ENCODE data around the gene NFATC2.

Gene NFATC2

DNA sequence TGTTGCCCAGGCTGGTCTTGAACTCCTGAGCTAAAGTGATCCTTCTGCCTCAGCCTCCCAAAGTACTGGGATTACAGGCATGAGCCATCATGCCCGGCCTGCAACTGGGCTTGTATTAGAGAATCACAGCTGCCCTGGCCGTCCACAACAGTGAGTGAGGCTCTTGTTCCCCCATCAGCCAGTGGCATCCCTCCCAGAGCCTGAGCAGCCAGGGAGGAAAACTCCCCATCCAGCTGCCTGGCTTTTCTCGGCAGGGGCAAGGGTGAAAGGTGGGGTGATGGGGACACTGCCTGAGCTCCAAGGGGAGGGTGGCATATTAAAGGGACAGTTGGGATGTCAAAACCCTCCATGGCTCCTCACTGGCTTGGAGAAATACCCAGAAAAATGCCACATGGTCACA is 185.6 kb downstream of the NFATC2 start (continued):
- TF ChIP-seq ZNF155 (tag by site-specific recombination; IDR thresholded peaks at IDR 0.05) (no peak), ZNF366 (tag by site-specific recombination; conservative IDR thresholded peaks at IDR 0.05) (no peak), ZNF561 (tag by site-specific recombination; IDR thresholded peaks at IDR 0.05; ENCODE audit: borderline replicate concordance) (no peak), ZBTB21 (tag by site-specific recombination; IDR thresholded peaks at IDR 0.05) (no peak), ZNF10 (tag by site-specific recombination; IDR thresholded peaks at IDR 0.05) (no peak)

- POLR2A ChIA-PET: interaction anchor here (0.9 kb wide), 1 partner anchor 240 kb away, joined by 3 read pairs; no protein-coding TSS in a partner anchor
- TF ChIP-seq ZNF184 (tag by site-specific recombination; IDR thresholded peaks at IDR 0.05) (no peak), HIC1 (tag by site-specific recombination; IDR thresholded peaks at IDR 0.05) (peak; percentile 35; the same call in 1 of the 2 replicates), ZBTB49 (tag by site-specific recombination; IDR thresholded peaks at IDR 0.05; ENCODE audit: low read depth) (no peak), ZNF624 (tag by site-specific recombination; IDR thresholded peaks at IDR 0.05) (no peak), HOXC10 (CRISPR knock-in tag; IDR thresholded peaks at IDR 0.05) (no peak), SP2 (tag by site-specific recombination; IDR thresholded peaks at IDR 0.05) (peak; percentile 44), ZNF600 (tag by site-specific recombination; IDR thresholded peaks at IDR 0.05) (peak; percentile 56), ZNF18 (tag by site-specific recombination; IDR thresholded peaks at IDR 0.05) (no peak), ZNF23 (tag by site-specific recombination; IDR thresholded peaks at IDR 0.05; ENCODE audit: borderline replicate concordance) (no peak), ZNF433 (tag by site-specific recombination; IDR thresholded peaks at IDR 0.05; ENCODE audit: low read depth) (no peak), BCL11B (tag by site-specific recombination; IDR thresholded peaks at IDR 0.05; ENCODE audit: low read depth) (no peak), ZNF292 (tag by site-specific recombination; IDR thresholded peaks at IDR 0.05; ENCODE audit: borderline replicate concordance, low read depth) (no peak), YY2 (tag by site-specific recombination; IDR thresholded peaks at IDR 0.05) (no peak)
- TF ChIP-seq, protein P1, sequence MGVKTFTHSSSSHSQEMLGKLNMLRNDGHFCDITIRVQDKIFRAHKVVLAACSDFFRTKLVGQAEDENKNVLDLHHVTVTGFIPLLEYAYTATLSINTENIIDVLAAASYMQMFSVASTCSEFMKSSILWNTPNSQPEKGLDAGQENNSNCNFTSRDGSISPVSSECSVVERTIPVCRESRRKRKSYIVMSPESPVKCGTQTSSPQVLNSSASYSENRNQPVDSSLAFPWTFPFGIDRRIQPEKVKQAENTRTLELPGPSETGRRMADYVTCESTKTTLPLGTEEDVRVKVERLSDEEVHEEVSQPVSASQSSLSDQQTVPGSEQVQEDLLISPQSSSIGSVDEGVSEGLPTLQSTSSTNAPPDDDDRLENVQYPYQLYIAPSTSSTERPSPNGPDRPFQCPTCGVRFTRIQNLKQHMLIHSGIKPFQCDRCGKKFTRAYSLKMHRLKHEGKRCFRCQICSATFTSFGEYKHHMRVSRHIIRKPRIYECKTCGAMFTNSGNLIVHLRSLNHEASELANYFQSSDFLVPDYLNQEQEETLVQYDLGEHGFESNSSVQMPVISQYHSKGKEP (tag by site-specific recombination; IDR thresholded peaks at IDR 0.05): no peak
- TF ChIP-seq, protein P2, sequence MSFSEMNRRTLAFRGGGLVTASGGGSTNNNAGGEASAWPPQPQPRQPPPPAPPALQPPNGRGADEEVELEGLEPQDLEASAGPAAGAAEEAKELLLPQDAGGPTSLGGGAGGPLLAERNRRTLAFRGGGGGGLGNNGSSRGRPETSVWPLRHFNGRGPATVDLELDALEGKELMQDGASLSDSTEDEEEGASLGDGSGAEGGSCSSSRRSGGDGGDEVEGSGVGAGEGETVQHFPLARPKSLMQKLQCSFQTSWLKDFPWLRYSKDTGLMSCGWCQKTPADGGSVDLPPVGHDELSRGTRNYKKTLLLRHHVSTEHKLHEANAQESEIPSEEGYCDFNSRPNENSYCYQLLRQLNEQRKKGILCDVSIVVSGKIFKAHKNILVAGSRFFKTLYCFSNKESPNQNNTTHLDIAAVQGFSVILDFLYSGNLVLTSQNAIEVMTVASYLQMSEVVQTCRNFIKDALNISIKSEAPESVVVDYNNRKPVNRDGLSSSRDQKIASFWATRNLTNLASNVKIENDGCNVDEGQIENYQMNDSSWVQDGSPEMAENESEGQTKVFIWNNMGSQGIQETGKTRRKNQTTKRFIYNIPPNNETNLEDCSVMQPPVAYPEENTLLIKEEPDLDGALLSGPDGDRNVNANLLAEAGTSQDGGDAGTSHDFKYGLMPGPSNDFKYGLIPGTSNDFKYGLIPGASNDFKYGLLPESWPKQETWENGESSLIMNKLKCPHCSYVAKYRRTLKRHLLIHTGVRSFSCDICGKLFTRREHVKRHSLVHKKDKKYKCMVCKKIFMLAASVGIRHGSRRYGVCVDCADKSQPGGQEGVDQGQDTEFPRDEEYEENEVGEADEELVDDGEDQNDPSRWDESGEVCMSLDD (tag by site-specific recombination; IDR thresholded peaks at IDR 0.05): no peak
- TF ChIP-seq, protein P3, sequence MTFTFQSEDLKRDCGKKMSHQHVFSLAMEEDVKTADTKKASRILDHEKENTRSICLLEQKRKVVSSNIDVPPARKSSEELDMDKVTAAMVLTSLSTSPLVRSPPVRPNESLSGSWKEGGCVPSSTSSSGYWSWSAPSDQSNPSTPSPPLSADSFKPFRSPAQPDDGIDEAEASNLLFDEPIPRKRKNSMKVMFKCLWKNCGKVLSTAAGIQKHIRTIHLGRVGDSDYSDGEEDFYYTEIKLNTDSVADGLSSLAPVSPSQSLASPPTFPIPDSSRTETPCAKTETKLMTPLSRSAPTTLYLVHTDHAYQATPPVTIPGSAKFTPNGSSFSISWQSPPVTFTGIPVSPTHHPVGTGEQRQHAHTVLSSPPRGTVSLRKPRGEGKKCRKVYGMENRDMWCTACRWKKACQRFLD (tag by site-specific recombination; IDR thresholded peaks at IDR 0.05): no peak
- TF ChIP-seq, protein P4, sequence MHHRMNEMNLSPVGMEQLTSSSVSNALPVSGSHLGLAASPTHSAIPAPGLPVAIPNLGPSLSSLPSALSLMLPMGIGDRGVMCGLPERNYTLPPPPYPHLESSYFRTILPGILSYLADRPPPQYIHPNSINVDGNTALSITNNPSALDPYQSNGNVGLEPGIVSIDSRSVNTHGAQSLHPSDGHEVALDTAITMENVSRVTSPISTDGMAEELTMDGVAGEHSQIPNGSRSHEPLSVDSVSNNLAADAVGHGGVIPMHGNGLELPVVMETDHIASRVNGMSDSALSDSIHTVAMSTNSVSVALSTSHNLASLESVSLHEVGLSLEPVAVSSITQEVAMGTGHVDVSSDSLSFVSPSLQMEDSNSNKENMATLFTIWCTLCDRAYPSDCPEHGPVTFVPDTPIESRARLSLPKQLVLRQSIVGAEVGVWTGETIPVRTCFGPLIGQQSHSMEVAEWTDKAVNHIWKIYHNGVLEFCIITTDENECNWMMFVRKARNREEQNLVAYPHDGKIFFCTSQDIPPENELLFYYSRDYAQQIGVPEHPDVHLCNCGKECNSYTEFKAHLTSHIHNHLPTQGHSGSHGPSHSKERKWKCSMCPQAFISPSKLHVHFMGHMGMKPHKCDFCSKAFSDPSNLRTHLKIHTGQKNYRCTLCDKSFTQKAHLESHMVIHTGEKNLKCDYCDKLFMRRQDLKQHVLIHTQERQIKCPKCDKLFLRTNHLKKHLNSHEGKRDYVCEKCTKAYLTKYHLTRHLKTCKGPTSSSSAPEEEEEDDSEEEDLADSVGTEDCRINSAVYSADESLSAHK (tag by site-specific recombination; IDR thresholded peaks at IDR 0.05): no peak
These were observed 187.7 kb downstream of the NFATC2 start for GRCh38 chr20:51354769-51355319.

More at GRCh38 chr20:51354769-51355319, 187.7 kb downstream of the NFATC2 start:
- CTCF ChIA-PET: interaction anchor here (0.7 to 1.9 kb wide), 6 partner anchors 14 to 373 kb away, joined by 3 to 7 read pairs (median 4); no protein-coding TSS in a partner anchor
- no peak overlapping the region for H3K4me3 ChIP-seq (ENCODE audit: low read depth, low read length)
- H3K27ac ChIP-seq (ENCODE audit: extremely low read depth, low read depth, low read length): no peak overlapping the region
- no peaks in the 10 kb centered on the region for H3K4me1 ChIP-seq (ENCODE audit: control insufficient read depth, insufficient read depth, low read length)
- no peaks in the 10 kb centered on the region for H3K9me3 ChIP-seq (ENCODE audit: control insufficient read depth, insufficient read depth, low read depth, low read length)
- H3K36me3 ChIP-seq (ENCODE audit: control insufficient read depth in 2 of 2, insufficient read depth in 1 of 2, low read length in 2 of 2): no peaks in the 10 kb centered on the region

All from HEK293 (cell line).